Liver (tissue), 9 donors: ENCODE results near the gene CHAMP1. TPM values are rescaled to one million over a fixed set of nuclear protein-coding genes. Genes with fewer than 3 reads are reported as not detected.

ENCODE experiments used
- DNase-seq: peaks from one replicate; pipeline ENCODE4 v3.0.0-alpha.2; 2017; ENCODE audit warnings: low spot score
- H3K27ac ChIP-seq, 2 donors: one replicate each; pipeline ENCODE4 v1.7.0; 2013; ENCODE audit warnings: inconsistent platforms in 2 of 2, low read length in 2 of 2, control low read depth in 1 of 2, low read depth in 1 of 2, mild to moderate bottlenecking in 1 of 2
- H3K27me3 ChIP-seq, 4 donors: one replicate each; pipeline versions ENCODE4 v1.6.1 to v1.7.0; 2013; ENCODE audit warnings: low read length in 3 of 4, inconsistent platforms in 1 of 4, mild to moderate bottlenecking in 1 of 4, moderate library complexity in 1 of 4; ENCODE audit not compliant: control insufficient read depth in 4 of 4, insufficient read depth in 4 of 4
- H3K36me3 ChIP-seq, 4 donors: one replicate each; pipeline versions ENCODE4 v1.6.1 to v1.7.0; 2013; ENCODE audit warnings: low read length in 3 of 4, mild to moderate bottlenecking in 3 of 4, low read depth in 1 of 4, moderate library complexity in 1 of 4; ENCODE audit not compliant: control insufficient read depth in 4 of 4, insufficient read depth in 3 of 4
- H3K4me1 ChIP-seq, 4 donors: one replicate each; pipeline versions ENCODE4 v1.6.1 to v1.7.0; 2013; ENCODE audit warnings: low read length in 3 of 4, mild to moderate bottlenecking in 3 of 4, moderate library complexity in 1 of 4; ENCODE audit not compliant: control insufficient read depth in 4 of 4, insufficient read depth in 4 of 4
- H3K4me3 ChIP-seq, 3 donors: one replicate each; pipeline versions ENCODE4 v1.6.1 to v1.7.0; 2013; ENCODE audit warnings: low read length in 3 of 3, control low read depth in 1 of 3, low read depth in 1 of 3, mild to moderate bottlenecking in 1 of 3
- H3K9ac ChIP-seq, 2 donors: one replicate each; pipeline ENCODE4 v1.7.0; 2013; ENCODE audit warnings: low read length in 2 of 2, mild to moderate bottlenecking in 2 of 2, moderate library complexity in 2 of 2, control low read depth in 1 of 2, low read depth in 1 of 2
- H3K9me3 ChIP-seq, 4 donors: one replicate each; pipeline versions ENCODE4 v1.6.1 to v1.7.0; 2013; ENCODE audit warnings: low read length in 3 of 4; ENCODE audit not compliant: control insufficient read depth in 4 of 4
- EGR1 ChIP-seq, 2 donors: IDR thresholded peaks; 2 replicates each; pipeline ENCODE4 v1.6.1; 2016 to 2018; ENCODE audit warnings: antibody characterized with exemption in 2 of 2, low read depth in 2 of 2
- FOXA1 ChIP-seq: IDR thresholded peaks from 2 replicates; pipeline ENCODE4 v1.6.1; 2016; ENCODE audit warnings: antibody characterized with exemption
- FOXA2 ChIP-seq: IDR thresholded peaks from 2 replicates; pipeline ENCODE4 v1.6.1; 2016; ENCODE audit warnings: antibody characterized with exemption
- GABPA ChIP-seq, 2 donors: IDR thresholded peaks in 1 of 2; conservative IDR thresholded peaks in 1 of 2; 2 replicates each; pipeline ENCODE4 v1.6.1; 2016; ENCODE audit warnings: antibody characterized with exemption in 2 of 2, mild to moderate bottlenecking in 1 of 2, moderate library complexity in 1 of 2
- HNF4A ChIP-seq, 2 donors: conservative IDR thresholded peaks; 2 replicates each; pipeline ENCODE4 v1.6.1; 2016; ENCODE audit warnings: antibody characterized with exemption in 2 of 2, mild to moderate bottlenecking in 2 of 2
- HNF4G ChIP-seq: IDR thresholded peaks from 2 replicates; pipeline ENCODE4 v1.6.1; 2016; ENCODE audit warnings: antibody characterized with exemption
- JUND ChIP-seq, 2 donors: IDR thresholded peaks; 2 replicates each; pipeline ENCODE4 v1.6.1; 2016; ENCODE audit warnings: antibody characterized with exemption in 2 of 2
- NR2F2 ChIP-seq: IDR thresholded peaks from 2 replicates; pipeline ENCODE4 v1.6.1; 2016; ENCODE audit warnings: antibody characterized with exemption
- RAD21 ChIP-seq, 2 donors: IDR thresholded peaks; 2 replicates each; pipeline ENCODE4 v1.6.1; 2016; ENCODE audit warnings: antibody characterized with exemption in 2 of 2, mild to moderate bottlenecking in 2 of 2
- RXRA ChIP-seq, 2 donors: IDR thresholded peaks; 2 replicates each; pipeline ENCODE4 v1.6.1; 2017 to 2018; ENCODE audit warnings: antibody characterized with exemption in 2 of 2, mild to moderate bottlenecking in 1 of 2
- SP1 ChIP-seq: IDR thresholded peaks from 2 replicates; pipeline ENCODE4 v1.6.1; 2018; ENCODE audit warnings: antibody characterized with exemption, mild to moderate bottlenecking
- TAF1 ChIP-seq: conservative IDR thresholded peaks from 2 replicates; pipeline ENCODE4 v1.6.1; 2016; ENCODE audit warnings: antibody characterized with exemption, mild to moderate bottlenecking
- YY1 ChIP-seq: IDR thresholded peaks from 2 replicates; pipeline ENCODE4 v1.6.1; 2016; ENCODE audit warnings: antibody characterized with exemption, mild to moderate bottlenecking
- WGBS: extraction: QIAGEN DNeasy Blood & Tissue Kit; methylation state at CpG from one replicate; pipeline ENCODE4 v1.1.7; 2013; 5-methylcytosine and 5-hydroxymethylcytosine counted together
- polyA plus RNA-seq, 2 donors: library from polyadenylated mRNA; stranded (reverse) in 1 of 2; unstranded in 1 of 2; fragments of 200-250 nt in 1 of 2; fragments of >200 nt in 1 of 2; fragmentation: Nextera tagmentation in 1 of 2; extraction: Ambion mirVana in 1 of 2; gene quantifications; one replicate each; pipeline versions ENCODE4 v1.2.1 to v1.2.3, GENCODE V29; 2013 to 2015
- total RNA-seq, 2 donors: library from RNA; depleted of rRNA; stranded (reverse); fragments of >200 nt; gene quantifications; one replicate each; pipeline ENCODE4 v1.2.3, GENCODE V29; 2014
- TF ChIP-seq, protein P1 (sequence below): IDR thresholded peaks from 2 replicates; pipeline ENCODE4 v1.6.1; 2016; ENCODE audit warnings: antibody characterized with exemption
- TF ChIP-seq, protein P2 (sequence below): fragments of 150-350 bp; IDR thresholded peaks from 2 replicates; pipeline ENCODE4 v1.5.1; 2017; ENCODE audit warnings: improper control_type of control experiment, low read depth, low read length; ENCODE audit not compliant: missing input control
- TF ChIP-seq, protein P3 (sequence below): IDR thresholded peaks from 2 replicates; pipeline ENCODE4 v1.6.1; 2016; ENCODE audit warnings: antibody characterized with exemption
- TF ChIP-seq, protein P4 (sequence below): IDR thresholded peaks from 2 replicates; pipeline ENCODE4 v1.6.1; 2016; ENCODE audit warnings: antibody characterized with exemption, mild to moderate bottlenecking
- TF ChIP-seq, protein P5 (sequence below): IDR thresholded peaks from 2 replicates; pipeline ENCODE4 v1.6.1; 2016; ENCODE audit warnings: antibody characterized with exemption
- donor health status: healthy.
- donor health status: healthy.
- donor health status: healthy.
- donor health status: healthy.
- donor health status: healthy.

The CHAMP1 gene
- total and polyA plus RNA-seq, 4 donors: 6.2 to 15.1 (median 7.8) TPM

DNA sequence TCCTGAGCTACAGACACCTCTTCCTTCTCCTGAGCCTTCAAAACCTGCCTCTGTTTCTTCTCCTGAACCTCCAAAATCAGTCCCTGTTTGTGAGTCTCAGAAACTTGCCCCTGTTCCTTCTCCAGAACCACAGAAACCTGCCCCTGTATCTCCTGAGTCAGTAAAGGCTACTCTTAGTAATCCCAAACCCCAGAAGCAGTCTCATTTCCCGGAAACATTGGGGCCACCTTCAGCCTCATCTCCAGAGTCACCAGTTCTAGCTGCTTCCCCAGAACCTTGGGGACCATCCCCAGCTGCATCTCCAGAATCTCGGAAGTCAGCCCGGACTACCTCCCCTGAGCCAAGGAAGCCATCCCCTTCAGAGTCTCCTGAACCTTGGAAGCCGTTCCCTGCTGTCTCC lies 10.0 kb downstream of the CHAMP1 start:
- no peak overlapping the region for H3K9ac ChIP-seq
- H3K27ac ChIP-seq: no peak overlapping the region
- no peaks in the 10 kb centered on the region for H3K27me3 ChIP-seq
- TF ChIP-seq FOXA1 (no peak), SP1 (no peak), FOXA2 (no peak), RXRA (IDR thresholded peaks at IDR 0.05) (no peak), NR2F2 (no peak), RAD21 (IDR thresholded peaks at IDR 0.05) (no peak), GABPA (IDR thresholded peaks at IDR 0.05 in 1 of 2, conservative IDR thresholded peaks at IDR 0.05 in 1 of 2) (no peak), JUND (IDR thresholded peaks at IDR 0.05) (no peak), YY1 (no peak)
- TF ChIP-seq, protein P1, sequence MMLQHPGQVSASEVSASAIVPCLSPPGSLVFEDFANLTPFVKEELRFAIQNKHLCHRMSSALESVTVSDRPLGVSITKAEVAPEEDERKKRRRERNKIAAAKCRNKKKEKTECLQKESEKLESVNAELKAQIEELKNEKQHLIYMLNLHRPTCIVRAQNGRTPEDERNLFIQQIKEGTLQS: no peak
- TF ChIP-seq, protein P2, sequence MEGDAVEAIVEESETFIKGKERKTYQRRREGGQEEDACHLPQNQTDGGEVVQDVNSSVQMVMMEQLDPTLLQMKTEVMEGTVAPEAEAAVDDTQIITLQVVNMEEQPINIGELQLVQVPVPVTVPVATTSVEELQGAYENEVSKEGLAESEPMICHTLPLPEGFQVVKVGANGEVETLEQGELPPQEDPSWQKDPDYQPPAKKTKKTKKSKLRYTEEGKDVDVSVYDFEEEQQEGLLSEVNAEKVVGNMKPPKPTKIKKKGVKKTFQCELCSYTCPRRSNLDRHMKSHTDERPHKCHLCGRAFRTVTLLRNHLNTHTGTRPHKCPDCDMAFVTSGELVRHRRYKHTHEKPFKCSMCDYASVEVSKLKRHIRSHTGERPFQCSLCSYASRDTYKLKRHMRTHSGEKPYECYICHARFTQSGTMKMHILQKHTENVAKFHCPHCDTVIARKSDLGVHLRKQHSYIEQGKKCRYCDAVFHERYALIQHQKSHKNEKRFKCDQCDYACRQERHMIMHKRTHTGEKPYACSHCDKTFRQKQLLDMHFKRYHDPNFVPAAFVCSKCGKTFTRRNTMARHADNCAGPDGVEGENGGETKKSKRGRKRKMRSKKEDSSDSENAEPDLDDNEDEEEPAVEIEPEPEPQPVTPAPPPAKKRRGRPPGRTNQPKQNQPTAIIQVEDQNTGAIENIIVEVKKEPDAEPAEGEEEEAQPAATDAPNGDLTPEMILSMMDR: no peak
- TF ChIP-seq, protein P3, sequence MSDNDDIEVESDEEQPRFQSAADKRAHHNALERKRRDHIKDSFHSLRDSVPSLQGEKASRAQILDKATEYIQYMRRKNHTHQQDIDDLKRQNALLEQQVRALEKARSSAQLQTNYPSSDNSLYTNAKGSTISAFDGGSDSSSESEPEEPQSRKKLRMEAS: no peak
- WGBS: 99% methylated on average over 4 of the region's 4 CpGs
- H3K9me3 ChIP-seq: no peaks in the 10 kb centered on the region
- H3K4me1 ChIP-seq: peaks cover 0 to 14% (median 4%) of the 10 kb centered on the region in 4 donors
- H3K4me3 ChIP-seq: no peak overlapping the region
- no peak for DNase-seq
- peaks cover 11 to 39% (median 33%) of the 10 kb centered on the region in 4 donors for H3K36me3 ChIP-seq

DNA sequence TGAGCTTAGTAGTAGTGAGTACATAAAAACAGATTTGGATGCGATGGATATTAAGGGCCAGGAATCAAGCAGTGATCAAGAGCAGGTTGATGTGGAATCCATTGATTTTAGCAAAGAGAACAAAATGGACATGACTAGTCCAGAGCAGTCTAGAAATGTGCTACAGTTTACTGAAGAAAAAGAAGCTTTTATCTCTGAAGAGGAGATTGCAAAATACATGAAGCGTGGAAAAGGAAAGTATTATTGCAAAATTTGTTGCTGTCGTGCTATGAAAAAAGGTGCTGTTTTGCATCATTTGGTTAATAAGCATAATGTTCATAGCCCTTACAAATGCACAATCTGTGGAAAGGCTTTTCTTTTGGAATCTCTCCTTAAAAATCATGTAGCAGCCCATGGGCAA lies 11.4 kb downstream of the CHAMP1 start:
- DNase-seq: no peak
- no peak overlapping the region for H3K9ac ChIP-seq
- H3K27ac ChIP-seq: no peak overlapping the region
- H3K4me1 ChIP-seq: peaks cover 0 to 10% (median 4%) of the 10 kb centered on the region in 4 donors
- peaks cover 11 to 39% (median 33%) of the 10 kb centered on the region in 4 donors for H3K36me3 ChIP-seq
- WGBS: 73% methylated on average over 3 of the region's 3 CpGs
- no peak overlapping the region for H3K4me3 ChIP-seq
- H3K9me3 ChIP-seq: no peaks in the 10 kb centered on the region
- no peaks in the 10 kb centered on the region for H3K27me3 ChIP-seq
- no peak for TF ChIP-seq RXRA (IDR thresholded peaks at IDR 0.05)
- TF ChIP-seq, protein P1: no peak
- no peak for TF ChIP-seq YY1
- TF ChIP-seq TAF1: no peak
- TF ChIP-seq, protein P3: no peak
- TF ChIP-seq JUND (IDR thresholded peaks at IDR 0.05): no peak
- TF ChIP-seq, protein P2: no peak
- TF ChIP-seq FOXA2: no peak
- no peak for TF ChIP-seq NR2F2
- TF ChIP-seq HNF4A (conservative IDR thresholded peaks at IDR 0.05): no peak
- TF ChIP-seq GABPA (IDR thresholded peaks at IDR 0.05 in 1 of 2, conservative IDR thresholded peaks at IDR 0.05 in 1 of 2): no peak
- TF ChIP-seq, protein P4, sequence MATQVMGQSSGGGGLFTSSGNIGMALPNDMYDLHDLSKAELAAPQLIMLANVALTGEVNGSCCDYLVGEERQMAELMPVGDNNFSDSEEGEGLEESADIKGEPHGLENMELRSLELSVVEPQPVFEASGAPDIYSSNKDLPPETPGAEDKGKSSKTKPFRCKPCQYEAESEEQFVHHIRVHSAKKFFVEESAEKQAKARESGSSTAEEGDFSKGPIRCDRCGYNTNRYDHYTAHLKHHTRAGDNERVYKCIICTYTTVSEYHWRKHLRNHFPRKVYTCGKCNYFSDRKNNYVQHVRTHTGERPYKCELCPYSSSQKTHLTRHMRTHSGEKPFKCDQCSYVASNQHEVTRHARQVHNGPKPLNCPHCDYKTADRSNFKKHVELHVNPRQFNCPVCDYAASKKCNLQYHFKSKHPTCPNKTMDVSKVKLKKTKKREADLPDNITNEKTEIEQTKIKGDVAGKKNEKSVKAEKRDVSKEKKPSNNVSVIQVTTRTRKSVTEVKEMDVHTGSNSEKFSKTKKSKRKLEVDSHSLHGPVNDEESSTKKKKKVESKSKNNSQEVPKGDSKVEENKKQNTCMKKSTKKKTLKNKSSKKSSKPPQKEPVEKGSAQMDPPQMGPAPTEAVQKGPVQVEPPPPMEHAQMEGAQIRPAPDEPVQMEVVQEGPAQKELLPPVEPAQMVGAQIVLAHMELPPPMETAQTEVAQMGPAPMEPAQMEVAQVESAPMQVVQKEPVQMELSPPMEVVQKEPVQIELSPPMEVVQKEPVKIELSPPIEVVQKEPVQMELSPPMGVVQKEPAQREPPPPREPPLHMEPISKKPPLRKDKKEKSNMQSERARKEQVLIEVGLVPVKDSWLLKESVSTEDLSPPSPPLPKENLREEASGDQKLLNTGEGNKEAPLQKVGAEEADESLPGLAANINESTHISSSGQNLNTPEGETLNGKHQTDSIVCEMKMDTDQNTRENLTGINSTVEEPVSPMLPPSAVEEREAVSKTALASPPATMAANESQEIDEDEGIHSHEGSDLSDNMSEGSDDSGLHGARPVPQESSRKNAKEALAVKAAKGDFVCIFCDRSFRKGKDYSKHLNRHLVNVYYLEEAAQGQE: no peak
- TF ChIP-seq RAD21 (IDR thresholded peaks at IDR 0.05): no peak
- TF ChIP-seq FOXA1: no peak
- no peak for TF ChIP-seq EGR1 (IDR thresholded peaks at IDR 0.05; ENCODE audit: low read depth in 2 of 2)
- no peak for TF ChIP-seq SP1
- TF ChIP-seq HNF4G: no peak
- TF ChIP-seq, protein P5, sequence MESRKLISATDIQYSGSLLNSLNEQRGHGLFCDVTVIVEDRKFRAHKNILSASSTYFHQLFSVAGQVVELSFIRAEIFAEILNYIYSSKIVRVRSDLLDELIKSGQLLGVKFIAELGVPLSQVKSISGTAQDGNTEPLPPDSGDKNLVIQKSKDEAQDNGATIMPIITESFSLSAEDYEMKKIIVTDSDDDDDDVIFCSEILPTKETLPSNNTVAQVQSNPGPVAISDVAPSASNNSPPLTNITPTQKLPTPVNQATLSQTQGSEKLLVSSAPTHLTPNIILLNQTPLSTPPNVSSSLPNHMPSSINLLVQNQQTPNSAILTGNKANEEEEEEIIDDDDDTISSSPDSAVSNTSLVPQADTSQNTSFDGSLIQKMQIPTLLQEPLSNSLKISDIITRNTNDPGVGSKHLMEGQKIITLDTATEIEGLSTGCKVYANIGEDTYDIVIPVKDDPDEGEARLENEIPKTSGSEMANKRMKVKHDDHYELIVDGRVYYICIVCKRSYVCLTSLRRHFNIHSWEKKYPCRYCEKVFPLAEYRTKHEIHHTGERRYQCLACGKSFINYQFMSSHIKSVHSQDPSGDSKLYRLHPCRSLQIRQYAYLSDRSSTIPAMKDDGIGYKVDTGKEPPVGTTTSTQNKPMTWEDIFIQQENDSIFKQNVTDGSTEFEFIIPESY: no peak
